Stimulated activated naive B cell treated with anti-CD40 and anti-IgM and Interleukin-4, amounts not matched to agents 10 μg/mL and 1 μg/mL and 100 μg/mL, for 72 hours (primary cell): ENCODE results near the gene KRT40.

Experiments used
- ATAC-seq, 2 donors: fragments of 150-1000 bp; cut with Tn5 transposase; replicated peaks; 2 replicates each; pipeline ENCODE4 v1.10.0; 2021; ENCODE audit warnings: moderate library complexity in 1 of 2
- DNase-seq: peaks from one replicate; pipeline ENCODE4 v3.0.0; 2021
- H3K27ac Mint-ChIP-seq: one replicate; pipeline ENCODE4 v1.8.0; 2022; ENCODE audit warnings: mild to moderate bottlenecking, mixed read lengths
- H3K27me3 Mint-ChIP-seq, 2 donors: one replicate each; pipeline ENCODE4 v1.8.0; 2022; ENCODE audit warnings: mixed read lengths in 2 of 2
- H3K36me3 Mint-ChIP-seq, 2 donors: one replicate each; pipeline ENCODE4 v1.8.0; 2022; ENCODE audit warnings: mixed read lengths in 2 of 2, mild to moderate bottlenecking in 1 of 2
- H3K4me1 Mint-ChIP-seq, 2 donors: one replicate each; pipeline ENCODE4 v1.8.0; 2022; ENCODE audit warnings: mixed read lengths in 2 of 2, mild to moderate bottlenecking in 1 of 2
- H3K4me3 Mint-ChIP-seq, 2 donors: one replicate each; pipeline ENCODE4 v1.8.0; 2022; ENCODE audit warnings: mild to moderate bottlenecking in 2 of 2, mixed read lengths in 2 of 2, moderate library complexity in 1 of 2
- H3K9me3 Mint-ChIP-seq, 2 donors: one replicate each; pipeline ENCODE4 v1.8.0; 2022; ENCODE audit warnings: mixed read lengths in 2 of 2, mild to moderate bottlenecking in 1 of 2

Gene KRT40

GRCh38 chr17:40935624-40936023 lies 48.5 kb downstream of the KRT40 start:
- Mint-ChIP-seq H3K27ac (no peak overlapping the region), H3K4me1 (peaks cover 0 to 4% of the 10 kb centered on the region in 2 donors), H3K9me3 (no peaks in the 10 kb centered on the region), H3K36me3 (no peaks in the 10 kb centered on the region), H3K4me3 (no peak overlapping the region), H3K27me3 (peaks cover 14 to 44% of the 10 kb centered on the region in 2 donors)
- no peak for ATAC-seq
- no peak for DNase-seq

GRCh38 chr17:40932608-40933007 lies 51.5 kb downstream of the KRT40 start:
- ATAC-seq (no peak), DNase-seq (no peak)
- H3K9me3 Mint-ChIP-seq: no peaks in the 10 kb centered on the region
- H3K27me3 Mint-ChIP-seq: peaks cover 16 to 35% of the 10 kb centered on the region in 2 donors
- peaks cover 0 to 4% of the 10 kb centered on the region in 2 donors for H3K4me1 Mint-ChIP-seq
- H3K27ac Mint-ChIP-seq: no peak overlapping the region
- H3K36me3 Mint-ChIP-seq: no peaks in the 10 kb centered on the region
- H3K4me3 Mint-ChIP-seq: no peak overlapping the region

- DNase-seq (no peak), ATAC-seq (no peak)
- Mint-ChIP-seq H3K9me3 (no peaks in the 10 kb centered on the region), H3K4me1 (no peaks in the 10 kb centered on the region), H3K4me3 (no peak overlapping the region), H3K27me3 (peaks cover 23 to 35% of the 10 kb centered on the region in 2 donors), H3K36me3 (no peaks in the 10 kb centered on the region), H3K27ac (no peak overlapping the region)
These were observed 52.8 kb downstream of the KRT40 start for GRCh38 chr17:40931311-40931710.
